GM12878 (cell line): ENCODE results near the gene RASSF10. TPM values are rescaled to one million over a fixed set of nuclear protein-coding genes. Genes with fewer than 3 reads are reported as not detected.

Experiments
- ATAC-seq: fragments of 200-7000 bp; cut with Tn5 transposase; 3 replicates; pipeline ENCODE4 v1.9.1; 2020; ENCODE audit warnings: mild to moderate bottlenecking, moderate library complexity
- BruUV-seq: library from RNA; stranded (reverse); fragments of 400-500 nt; replicated peaks from 2 replicates; lab custom pipeline; 2021; lab: Mats Ljungman, UMichigan
- CTCF ChIA-PET: fragments of 300-600 bp; sonication (Branson Sonifier 250); formaldehyde crosslinking; extraction: SDS; loops from one replicate; lab custom pipeline; 2021; ENCODE audit warnings: inconsistent platforms; lab: Yijun Ruan, JAX
- POLR2A ChIA-PET: fragments of 350-600 bp; formaldehyde crosslinking; extraction: SDS; loops from one replicate; lab custom pipeline; 2021; ENCODE audit warnings: inconsistent platforms; lab: Charles Lee
- RAD21 ChIA-PET: fragments of 300-600 bp; sonication (Branson Sonifier 250); formaldehyde crosslinking; loops from one replicate; lab custom pipeline; 2023; ENCODE audit warnings: antibody characterized with exemption; ENCODE audit not compliant: unreplicated experiment; lab: Charles Lee
- SMC1A ChIA-PET: fragments of 300-600 bp; sonication (Branson Sonifier 250); formaldehyde crosslinking; loops from one replicate; lab custom pipeline; 2023; ENCODE audit not compliant: unreplicated experiment, uncharacterized antibody; lab: Charles Lee
- DNase-seq: peaks from one replicate; pipeline ENCODE4 v3.0.0-alpha.2; 2011; ENCODE audit warnings: low read depth, low spot score
- FAIRE-seq: peaks from 3 replicates; lab custom pipeline; 2011; peaks lifted over from hg19 to GRCh38; lab: Jason Lieb, UNC
- H2AFZ ChIP-seq: 2 replicates; pipeline ENCODE4 v1.6.0; 2011; ENCODE audit warnings: low read depth, low read length, control low read depth; ENCODE audit not compliant: control insufficient read depth
- H3K27ac ChIP-seq: 2 replicates; pipeline ENCODE4 v1.5.1; 2011; ENCODE audit warnings: control low read depth; ENCODE audit not compliant: control insufficient read depth, insufficient read depth
- H3K27me3 ChIP-seq, 2 experiments: replicated peaks in 1 of 2; 2 replicates each; pipeline versions ENCODE4 v1.6.0 to v1.6.1; 2011; ENCODE audit warnings: low read length in 1 of 2; ENCODE audit not compliant: control insufficient read depth in 2 of 2, insufficient read depth in 2 of 2
- H3K36me3 ChIP-seq, 2 experiments: 2 replicates each; pipeline ENCODE4 v1.5.1; 2011; ENCODE audit warnings: low read length in 1 of 2; ENCODE audit not compliant: control insufficient read depth in 2 of 2, insufficient read depth in 2 of 2
- H3K4me1 ChIP-seq: 2 replicates; pipeline ENCODE4 v1.6.1; 2011; ENCODE audit warnings: mild to moderate bottlenecking, low read length, moderate library complexity, mixed read lengths; ENCODE audit not compliant: control insufficient read depth, insufficient read depth
- H3K4me2 ChIP-seq: 2 replicates; pipeline ENCODE4 v1.6.0; 2011; ENCODE audit warnings: control low read depth; ENCODE audit not compliant: control insufficient read depth, insufficient read depth
- H3K4me3 ChIP-seq: fragments of 200-600 bp; sonication (generic); 2 replicates; pipeline ENCODE4 v1.5.1; 2016
- H3K79me2 ChIP-seq: 2 replicates; pipeline ENCODE4 v1.6.0; 2011; ENCODE audit warnings: low read length; ENCODE audit not compliant: control insufficient read depth, insufficient read depth
- H3K9ac ChIP-seq: 2 replicates; pipeline ENCODE4 v1.8.0; 2011; ENCODE audit warnings: low read length, control low read depth, mixed read lengths; ENCODE audit not compliant: control insufficient read depth, insufficient read depth
- H3K9me3 ChIP-seq: replicated peaks from 3 replicates; pipeline ENCODE4 v1.5.1; 2011; ENCODE audit warnings: mild to moderate bottlenecking, low read length; ENCODE audit not compliant: control insufficient read depth, insufficient read depth
- H4K20me1 ChIP-seq: 2 replicates; pipeline ENCODE4 v1.6.0; 2011; ENCODE audit not compliant: control insufficient read depth, insufficient read depth
- BACH1 ChIP-seq: fragments of 450-650 bp; IDR thresholded peaks from 2 replicates; pipeline ENCODE4 v1.6.1; 2017; ENCODE audit warnings: mild to moderate bottlenecking, borderline replicate concordance
- BHLHE40 ChIP-seq, 2 experiments: fragments of 450-650 bp in 1 of 2; IDR thresholded peaks; 2 replicates each; pipeline ENCODE4 v1.6.1; 2011 to 2017; ENCODE audit warnings: low read depth in 2 of 2, borderline replicate concordance in 1 of 2, improper control_type of control experiment in 1 of 2, low read length in 1 of 2, mild to moderate bottlenecking in 1 of 2
- GATAD2B ChIP-seq: fragments of 450-650 bp; conservative IDR thresholded peaks from 2 replicates; pipeline ENCODE4 v1.6.1; 2017; ENCODE audit warnings: low read depth, mild to moderate bottlenecking, moderate library complexity
- IRF4 ChIP-seq: IDR thresholded peaks from 2 replicates; pipeline ENCODE4 v1.6.1; 2011; ENCODE audit warnings: low read depth, low read length
- KDM1A ChIP-seq: fragments of 200-600 bp; sonication (generic); IDR thresholded peaks from 2 replicates; pipeline ENCODE4 v1.6.1; 2016; ENCODE audit warnings: borderline replicate concordance
- MTA2 ChIP-seq: fragments of 450-650 bp; IDR thresholded peaks from 2 replicates; pipeline ENCODE4 v1.6.1; 2016; ENCODE audit warnings: low read depth, mild to moderate bottlenecking, moderate library complexity
- MTA3 ChIP-seq: IDR thresholded peaks from 2 replicates; pipeline ENCODE4 v1.6.1; 2012; ENCODE audit warnings: low read length, inconsistent platforms, borderline replicate concordance
- NFIC ChIP-seq: IDR thresholded peaks from 2 replicates; pipeline ENCODE4 v1.6.1; 2012; ENCODE audit warnings: low read depth, mild to moderate bottlenecking, inconsistent platforms, low read length, moderate library complexity
- PKNOX1 ChIP-seq: fragments of 450-650 bp; IDR thresholded peaks from 2 replicates; pipeline ENCODE4 v1.6.1; 2016; ENCODE audit warnings: mild to moderate bottlenecking
- RB1 ChIP-seq: fragments of 450-650 bp; formaldehyde crosslinking; IDR thresholded peaks from 2 replicates; pipeline ENCODE4 v1.6.1; 2017; ENCODE audit warnings: mild to moderate bottlenecking, borderline replicate concordance
- SUPT20H ChIP-seq: IDR thresholded peaks from 2 replicates; pipeline ENCODE4 v1.6.1; 2011; ENCODE audit warnings: low read depth, mild to moderate bottlenecking, low read length, moderate library complexity, borderline replicate concordance; ENCODE audit not compliant: control insufficient read depth
- TBL1XR1 ChIP-seq: IDR thresholded peaks from 2 replicates; pipeline ENCODE4 v1.6.1; 2012; ENCODE audit warnings: low read depth, low read length, improper control_type of control experiment
- ZNF622 ChIP-seq: fragments of 450-650 bp; IDR thresholded peaks from 2 replicates; pipeline ENCODE4 v1.6.1; 2017; ENCODE audit warnings: mild to moderate bottlenecking, inconsistent platforms
- WGBS: methylation state at CpG from one replicate; pipeline ENCODE4 v1.1.6; 2016; ENCODE audit warnings: low lambda C conversion rate; ENCODE audit not compliant: insufficient replicate concordance, insufficient coverage; ENCODE audit errors: missing lambda C conversion rate; 5-methylcytosine and 5-hydroxymethylcytosine counted together
- in situ Hi-C: fragments of 300-500 bp; cut with MboI; formaldehyde crosslinking; loops from 9 replicates; pipeline ENCODE4 v1.14.3; 2018; ENCODE audit warnings: mixed read lengths
- intact Hi-C: fragments of 100-400 bp; cut with micrococcal nuclease; formaldehyde crosslinking; loops from one replicate; pipeline ENCODE4 v1.14.2; 2022; ENCODE audit not compliant: unreplicated experiment
- polyA plus RNA-seq, 11 experiments: library from polyadenylated mRNA; depleted of rRNA in 4 of 11; unstranded in 6 of 11; stranded (reverse) in 5 of 11; fragments of >200 nt; fragmentation: Nextera tagmentation in 4 of 11; fragmentation: Illumina TruSeq in 1 of 11; extraction: Ambion mirVana in 4 of 11; extraction: Trizol in 1 of 11; gene quantifications; 1 replicate in 1 of 11; 2 replicates in 10 of 11; pipeline versions ENCODE4 v1.2.1 to v1.2.3, GENCODE V29; 2011 to 2016; ENCODE audit warnings: inconsistent platforms in 2 of 11, missing spikeins in 2 of 11, low read depth in 1 of 11
- total RNA-seq, 4 experiments: library from RNA; depleted of rRNA in 3 of 4; stranded (reverse); fragments of >200 nt in 3 of 4; fragmentation: Illumina TruSeq in 1 of 4; extraction: Trizol in 1 of 4; gene quantifications; 2 replicates each; pipeline versions ENCODE4 v1.2.1 to v1.2.3, GENCODE V29; 2013 to 2021

RASSF10 gene
- total and polyA plus RNA-seq, 10 of the 15 experiments (the other 5 are each of a cell fraction or from before 2014, with no cell fraction given), result 0.03 to 0.23 (median 0.09) TPM; not detected in 6

GRCh38 chr11:13053255-13053917 lies 44.3 kb downstream of the RASSF10 start:
- Histone ChIP-seq H2AFZ (no peak overlapping the region), H3K27me3 (no peaks in the 10 kb centered on the region), H3K9ac (no peak overlapping the region), H4K20me1 (no peaks in the 10 kb centered on the region), H3K27ac (no peak overlapping the region)
- SMC1A ChIA-PET, result interaction anchor here (0.7 to 2.4 kb wide), 8 partner anchors 8 to 100 kb away, joined by 3 to 16 read pairs (median 4); no protein-coding TSS in a partner anchor
- POLR2A ChIA-PET, result no interaction called here
- no peak for TF ChIP-seq NFIC
- no peak for TF ChIP-seq SUPT20H
- TF ChIP-seq GATAD2B, result no peak
- TF ChIP-seq BHLHE40 (IDR thresholded peaks at IDR 0.05; ENCODE audit: borderline replicate concordance in 1 of 2, low read depth in 2 of 2, low read length in 1 of 2), result peak in 1 of 2 experiments; percentile 58; a peak in 2 of 4 replicates
- TF ChIP-seq, all 136 proteins: peak for 1
- CTCF ChIA-PET, result interaction anchor here (0.6 to 1.3 kb wide), 3 partner anchors 59 to 90 kb away, joined by 3 to 4 read pairs (median 3); no protein-coding TSS in a partner anchor
- RAD21 ChIA-PET, result interaction anchor here (1.2 to 1.8 kb wide), 2 partner anchors 61 to 88 kb away, joined by 3 to 4 read pairs; no protein-coding TSS in a partner anchor
- Histone ChIP-seq H3K4me1 (no peaks in the 10 kb centered on the region), H3K4me2 (no peak overlapping the region), H3K36me3 (no peaks in the 10 kb centered on the region), H3K79me2 (no peaks in the 10 kb centered on the region), H3K4me3 (no peak overlapping the region), H3K9me3 (no peaks in the 10 kb centered on the region)
- WGBS, result 6% methylated on average over 6 of the region's 6 CpGs
- FAIRE-seq (no peak), ATAC-seq (peak; percentile 23), DNase-seq (no peak)
- no TSS peak for BruUV-seq
- intact Hi-C loops, result loop anchor here (5.0 kb wide), 1 partner anchor 59 kb away; no protein-coding TSS in a partner anchor
- in situ Hi-C loops, result no loop called here

- RAD21 ChIA-PET, result interaction anchor here (0.9 kb wide), 1 partner anchor 8 kb away, joined by 3 read pairs; no protein-coding TSS in a partner anchor
- no peak for FAIRE-seq
- POLR2A ChIA-PET, result no interaction called here
- TF ChIP-seq IRF4 (no peak), BACH1 (no peak), TBL1XR1 (no peak), MTA3 (no peak), MTA2 (no peak), PKNOX1 (no peak), RB1 (no peak), ZNF622 (no peak), KDM1A (no peak)
Observed at GRCh38 chr11:13054278-13054677, 45.2 kb downstream of the RASSF10 start.

More at GRCh38 chr11:13054278-13054677, 45.2 kb downstream of the RASSF10 start:
- no peak overlapping the region for H3K9ac ChIP-seq
- 0% methylated on average over 3 of the region's 3 CpGs for WGBS
- H2AFZ ChIP-seq, result no peak overlapping the region
- no peaks in the 10 kb centered on the region for H4K20me1 ChIP-seq
- no peaks in the 10 kb centered on the region for H3K4me1 ChIP-seq
- BruUV-seq, result no TSS peak
- no peaks in the 10 kb centered on the region for H3K79me2 ChIP-seq
- DNase-seq, result no peak
- H3K4me2 ChIP-seq, result no peak overlapping the region
- intact Hi-C loops (loop anchor here (5.0 kb wide), 1 partner anchor 58 kb away; no protein-coding TSS in a partner anchor), in situ Hi-C loops (no loop called here)
- no peaks in the 10 kb centered on the region for H3K9me3 ChIP-seq
- H3K27ac ChIP-seq, result no peak overlapping the region
- H3K36me3 ChIP-seq, result no peaks in the 10 kb centered on the region
- ATAC-seq, result no peak
- SMC1A ChIA-PET, result interaction anchor here (0.6 to 1.3 kb wide), 4 partner anchors 9 to 52 kb away, joined by 3 to 4 read pairs (median 3); no protein-coding TSS in a partner anchor
- CTCF ChIA-PET, result no interaction called here
- H3K27me3 ChIP-seq, result no peaks in the 10 kb centered on the region
- H3K4me3 ChIP-seq, result no peak overlapping the region
